Testis (tissue), 2 donors: ENCODE data around the gene IKBKE.

Experiments used
- CTCF ChIP-seq, 3 experiments: fragments of 450-650 bp in 2 of 3; fragments of 200-600 bp in 1 of 3; sonication (generic) in 1 of 3; IDR thresholded peaks; one replicate each; pipeline ENCODE4 v1.5.1; 2016 to 2019; ENCODE audit warnings: antibody characterized with exemption in 3 of 3, mild to moderate bottlenecking in 2 of 3, moderate library complexity in 1 of 3
- POLR2A ChIP-seq: fragments of 450-650 bp; IDR thresholded peaks from one replicate; pipeline ENCODE4 v1.6.1; 2017; ENCODE audit warnings: antibody characterized with exemption, mild to moderate bottlenecking, moderate library complexity

- TF ChIP-seq CTCF (IDR thresholded peaks at IDR 0.05) = no peak
- TF ChIP-seq POLR2A = no peak
Observed at GRCh38 chr1:206508956-206509355, 38.7 kb downstream of the IKBKE start.
